Measurements from ENCODE around the gene HABP4.

GRCh38 chr9:96413302-96414221 is 36.4 kb upstream of the HABP4 start:
- TF ChIP-seq REST (IDR thresholded peaks at IDR 0.05) = no peak
- no peak for TF ChIP-seq CTCF (IDR thresholded peaks at IDR 0.05)
- TF ChIP-seq JUNB (IDR thresholded peaks at IDR 0.05) = no peak
- no peak for TF ChIP-seq NFE2L2 (conservative IDR thresholded peaks at IDR 0.05; ENCODE audit: low read length)
- TF ChIP-seq POLR2A (IDR thresholded peaks at IDR 0.05; ENCODE audit: low read length) = no peak
- TF ChIP-seq CHD2 (IDR thresholded peaks at IDR 0.05; ENCODE audit: low read length, partially characterized antibody) = no peak
- TF ChIP-seq JUN (IDR thresholded peaks at IDR 0.05) = no peak

Measured in A549 (cell line).